Measurements from ENCODE around the gene ADORA1. TPM values are rescaled to one million over a fixed set of nuclear protein-coding genes. Genes with fewer than 3 reads are reported as not detected.

The ADORA1 gene
- polyA plus RNA-seq, 3 donors: 0.13 to 1.1 TPM; not detected in 1

GRCh38 chr1:203098914-203099520, 28.5 kb upstream of the ADORA1 start:
- Histone ChIP-seq H3K27ac (ENCODE audit: low read depth in 1 of 2, low read length in 2 of 2) (no peak overlapping the region), H3K27me3 (ENCODE audit: control insufficient read depth in 2 of 2, insufficient read depth in 2 of 2, low read length in 2 of 2) (no peaks in the 10 kb centered on the region), H2AFZ (ENCODE audit: insufficient read depth, low read depth, low read length, poor library complexity, severe bottlenecking) (no peak overlapping the region), H3K36me3 (replicated peaks in 1 of 2; ENCODE audit: control insufficient read depth in 1 of 2, insufficient read depth in 2 of 2, low read length in 2 of 2) (no peaks in the 10 kb centered on the region), H3K4me1 (ENCODE audit: control insufficient read depth in 1 of 2, insufficient read depth in 2 of 2, low read length in 2 of 2) (peaks cover 0 to 3% of the 10 kb centered on the region in 2 donors), H3K4me2 (replicated peaks; ENCODE audit: extremely low read depth, low read length, poor library complexity, severe bottlenecking) (no peak overlapping the region), H3K9ac (ENCODE audit: insufficient read depth, low read length, poor library complexity, severe bottlenecking) (no peak overlapping the region), H3K79me2 (ENCODE audit: insufficient read depth, low read length) (no peaks in the 10 kb centered on the region), H4K20me1 (ENCODE audit: insufficient read depth, low read length) (no peaks in the 10 kb centered on the region), H3K4me3 (replicated peaks in 1 of 3; ENCODE audit: low read depth in 2 of 3, low read length in 3 of 3) (no peak overlapping the region), H3K9me3 (replicated peaks in 1 of 2; ENCODE audit: control insufficient read depth in 1 of 2, insufficient read depth in 1 of 2, low read length in 2 of 2) (peaks cover 10 to 21% of the 10 kb centered on the region in 2 donors)
- no peak for DNase-seq
- Mint-ChIP-seq H3K4me3 (no peak overlapping the region), H3K9me3 (peaks cover 22 to 31% (median 28%) of the 10 kb centered on the region in 7 donors), H3K27me3 (ENCODE audit: low read depth in 3 of 3) (peaks cover 3 to 12% (median 6%) of the 10 kb centered on the region in 3 donors), H3K27ac (no peak overlapping the region), H3K36me3 (no peaks in the 10 kb centered on the region), H3K4me1 (peaks cover 20% of the 10 kb centered on the region)
- 100% methylated on average over 2 of the region's 8 CpGs for WGBS (ENCODE audit: insufficient coverage)
- TF ChIP-seq CTCF (IDR thresholded peaks at IDR 0.05): no peak
- intact Hi-C loops (cut with micrococcal nuclease): no loop called here

- H3K4me3 Mint-ChIP-seq: no peak overlapping the region
- no peaks in the 10 kb centered on the region for H3K27me3 ChIP-seq (ENCODE audit: control insufficient read depth in 2 of 2, insufficient read depth in 2 of 2, low read length in 2 of 2)
- 98% methylated on average over 6 of the region's 7 CpGs for WGBS (ENCODE audit: insufficient coverage)
Observed at GRCh38 chr1:203099805-203100515, 27.6 kb upstream of the ADORA1 start.

More at GRCh38 chr1:203099805-203100515, 27.6 kb upstream of the ADORA1 start:
- H3K27me3 Mint-ChIP-seq (ENCODE audit: low read depth in 3 of 3): peaks cover 2 to 12% (median 6%) of the 10 kb centered on the region in 3 donors
- DNase-seq: no peak
- Histone ChIP-seq H2AFZ (ENCODE audit: insufficient read depth, low read depth, low read length, poor library complexity, severe bottlenecking) (no peak overlapping the region), H3K9me3 (replicated peaks in 1 of 2; ENCODE audit: control insufficient read depth in 1 of 2, insufficient read depth in 1 of 2, low read length in 2 of 2) (peaks cover 5 to 20% of the 10 kb centered on the region in 2 donors), H4K20me1 (ENCODE audit: insufficient read depth, low read length) (no peaks in the 10 kb centered on the region), H3K4me2 (replicated peaks; ENCODE audit: extremely low read depth, low read length, poor library complexity, severe bottlenecking) (no peak overlapping the region), H3K4me1 (ENCODE audit: control insufficient read depth in 1 of 2, insufficient read depth in 2 of 2, low read length in 2 of 2) (peaks cover 0 to 3% of the 10 kb centered on the region in 2 donors), H3K36me3 (replicated peaks in 1 of 2; ENCODE audit: control insufficient read depth in 1 of 2, insufficient read depth in 2 of 2, low read length in 2 of 2) (no peaks in the 10 kb centered on the region), H3K27ac (ENCODE audit: low read depth in 1 of 2, low read length in 2 of 2) (no peak overlapping the region), H3K4me3 (replicated peaks in 1 of 3; ENCODE audit: low read depth in 2 of 3, low read length in 3 of 3) (no peak overlapping the region), H3K79me2 (ENCODE audit: insufficient read depth, low read length) (no peaks in the 10 kb centered on the region), H3K9ac (ENCODE audit: insufficient read depth, low read length, poor library complexity, severe bottlenecking) (no peak overlapping the region)
- intact Hi-C loops (cut with micrococcal nuclease): no loop called here
- TF ChIP-seq CTCF (IDR thresholded peaks at IDR 0.05): no peak
- no peaks in the 10 kb centered on the region for H3K36me3 Mint-ChIP-seq
- H3K9me3 Mint-ChIP-seq: peaks cover 19 to 29% (median 26%) of the 10 kb centered on the region in 7 donors
- peaks cover 20% of the 10 kb centered on the region for H3K4me1 Mint-ChIP-seq
- H3K27ac Mint-ChIP-seq: peak overlapping the region in 1 of 7 donors; percentile 61

Measured in CD14-positive monocyte (primary cell).